GM12878 (cell line): ENCODE data around the gene CAPN14. TPM values are rescaled to one million over a fixed set of nuclear protein-coding genes. Genes with fewer than 3 reads are reported as not detected.

Experiments used
- ATAC-seq: fragments of 200-7000 bp; cut with Tn5 transposase; 3 replicates; pipeline ENCODE4 v1.9.1; 2020; ENCODE audit warnings: mild to moderate bottlenecking, moderate library complexity
- BruUV-seq: library from RNA; stranded (reverse); fragments of 400-500 nt; replicated peaks from 2 replicates; lab custom pipeline; 2021; lab: Mats Ljungman, UMichigan
- CTCF ChIA-PET: fragments of 300-600 bp; sonication (Branson Sonifier 250); formaldehyde crosslinking; extraction: SDS; loops from one replicate; lab custom pipeline; 2021; ENCODE audit warnings: inconsistent platforms; lab: Yijun Ruan, JAX
- POLR2A ChIA-PET: fragments of 350-600 bp; formaldehyde crosslinking; extraction: SDS; loops from one replicate; lab custom pipeline; 2021; ENCODE audit warnings: inconsistent platforms; lab: Charles Lee
- RAD21 ChIA-PET: fragments of 300-600 bp; sonication (Branson Sonifier 250); formaldehyde crosslinking; loops from one replicate; lab custom pipeline; 2023; ENCODE audit warnings: antibody characterized with exemption; ENCODE audit not compliant: unreplicated experiment; lab: Charles Lee
- SMC1A ChIA-PET: fragments of 300-600 bp; sonication (Branson Sonifier 250); formaldehyde crosslinking; loops from one replicate; lab custom pipeline; 2023; ENCODE audit not compliant: unreplicated experiment, uncharacterized antibody; lab: Charles Lee
- DNase-seq: peaks from one replicate; pipeline ENCODE4 v3.0.0-alpha.2; 2011; ENCODE audit warnings: low read depth, low spot score
- FAIRE-seq: peaks from 3 replicates; lab custom pipeline; 2011; peaks lifted over from hg19 to GRCh38; lab: Jason Lieb, UNC
- H2AFZ ChIP-seq: 2 replicates; pipeline ENCODE4 v1.6.0; 2011; ENCODE audit warnings: low read depth, low read length, control low read depth; ENCODE audit not compliant: control insufficient read depth
- H3K27ac ChIP-seq: 2 replicates; pipeline ENCODE4 v1.5.1; 2011; ENCODE audit warnings: control low read depth; ENCODE audit not compliant: control insufficient read depth, insufficient read depth
- H3K27me3 ChIP-seq, 2 experiments: replicated peaks in 1 of 2; 2 replicates each; pipeline versions ENCODE4 v1.6.0 to v1.6.1; 2011; ENCODE audit warnings: low read length in 1 of 2; ENCODE audit not compliant: control insufficient read depth in 2 of 2, insufficient read depth in 2 of 2
- H3K36me3 ChIP-seq, 2 experiments: 2 replicates each; pipeline ENCODE4 v1.5.1; 2011; ENCODE audit warnings: low read length in 1 of 2; ENCODE audit not compliant: control insufficient read depth in 2 of 2, insufficient read depth in 2 of 2
- H3K4me1 ChIP-seq: 2 replicates; pipeline ENCODE4 v1.6.1; 2011; ENCODE audit warnings: mild to moderate bottlenecking, low read length, moderate library complexity, mixed read lengths; ENCODE audit not compliant: control insufficient read depth, insufficient read depth
- H3K4me2 ChIP-seq: 2 replicates; pipeline ENCODE4 v1.6.0; 2011; ENCODE audit warnings: control low read depth; ENCODE audit not compliant: control insufficient read depth, insufficient read depth
- H3K4me3 ChIP-seq: fragments of 200-600 bp; sonication (generic); 2 replicates; pipeline ENCODE4 v1.5.1; 2016
- H3K79me2 ChIP-seq: 2 replicates; pipeline ENCODE4 v1.6.0; 2011; ENCODE audit warnings: low read length; ENCODE audit not compliant: control insufficient read depth, insufficient read depth
- H3K9ac ChIP-seq: 2 replicates; pipeline ENCODE4 v1.8.0; 2011; ENCODE audit warnings: low read length, control low read depth, mixed read lengths; ENCODE audit not compliant: control insufficient read depth, insufficient read depth
- H3K9me3 ChIP-seq: replicated peaks from 3 replicates; pipeline ENCODE4 v1.5.1; 2011; ENCODE audit warnings: mild to moderate bottlenecking, low read length; ENCODE audit not compliant: control insufficient read depth, insufficient read depth
- H4K20me1 ChIP-seq: 2 replicates; pipeline ENCODE4 v1.6.0; 2011; ENCODE audit not compliant: control insufficient read depth, insufficient read depth
- EED ChIP-seq: sonication (generic); IDR thresholded peaks from 2 replicates; pipeline ENCODE4 v1.6.1; 2016; ENCODE audit warnings: antibody characterized with exemption, low read depth
- IKZF1 ChIP-seq: fragments of 450-650 bp; conservative IDR thresholded peaks from 2 replicates; pipeline ENCODE4 v1.6.1; 2017; ENCODE audit warnings: antibody characterized with exemption, mild to moderate bottlenecking
- MEF2A ChIP-seq: IDR thresholded peaks from 2 replicates; pipeline ENCODE4 v1.6.1; 2011; ENCODE audit warnings: low read depth, mild to moderate bottlenecking, low read length, moderate library complexity; ENCODE audit not compliant: insufficient read depth
- YBX1 ChIP-seq: fragments of 450-650 bp; IDR thresholded peaks from 2 replicates; pipeline ENCODE4 v1.6.1; 2016; ENCODE audit warnings: antibody characterized with exemption
- WGBS: methylation state at CpG from one replicate; pipeline ENCODE4 v1.1.6; 2016; ENCODE audit warnings: low lambda C conversion rate; ENCODE audit not compliant: insufficient replicate concordance, insufficient coverage; ENCODE audit errors: missing lambda C conversion rate; 5-methylcytosine and 5-hydroxymethylcytosine counted together
- in situ Hi-C: fragments of 300-500 bp; cut with MboI; formaldehyde crosslinking; loops from 9 replicates; pipeline ENCODE4 v1.14.3; 2018; ENCODE audit warnings: mixed read lengths
- intact Hi-C: fragments of 100-400 bp; cut with micrococcal nuclease; formaldehyde crosslinking; loops from one replicate; pipeline ENCODE4 v1.14.2; 2022; ENCODE audit not compliant: unreplicated experiment
- polyA plus RNA-seq, 11 experiments: library from polyadenylated mRNA; depleted of rRNA in 4 of 11; unstranded in 6 of 11; stranded (reverse) in 5 of 11; fragments of >200 nt; fragmentation: Nextera tagmentation in 4 of 11; fragmentation: Illumina TruSeq in 1 of 11; extraction: Ambion mirVana in 4 of 11; extraction: Trizol in 1 of 11; gene quantifications; 1 replicate in 1 of 11; 2 replicates in 10 of 11; pipeline versions ENCODE4 v1.2.1 to v1.2.3, GENCODE V29; 2011 to 2016; ENCODE audit warnings: inconsistent platforms in 2 of 11, missing spikeins in 2 of 11, low read depth in 1 of 11
- total RNA-seq, 4 experiments: library from RNA; depleted of rRNA in 3 of 4; stranded (reverse); fragments of >200 nt in 3 of 4; fragmentation: Illumina TruSeq in 1 of 4; extraction: Trizol in 1 of 4; gene quantifications; 2 replicates each; pipeline versions ENCODE4 v1.2.1 to v1.2.3, GENCODE V29; 2013 to 2021
- TF ChIP-seq, protein P1 (sequence below): fragments of 450-650 bp; IDR thresholded peaks from 2 replicates; pipeline ENCODE4 v1.6.1; 2017; ENCODE audit warnings: low read depth, mild to moderate bottlenecking, moderate library complexity
- TF ChIP-seq, protein P2 (sequence below), 3 experiments: IDR thresholded peaks in 2 of 3; conservative IDR thresholded peaks in 1 of 3; 2 replicates each; pipeline ENCODE4 v1.5.1; 2011; ENCODE audit warnings: low read depth in 3 of 3, low read length in 3 of 3, mild to moderate bottlenecking in 3 of 3, control low read depth in 2 of 3, moderate library complexity in 2 of 3, inconsistent platforms in 1 of 3, mixed read lengths in 1 of 3; ENCODE audit not compliant: control insufficient read depth in 2 of 3, insufficient read depth in 1 of 3; ENCODE audit errors: extremely low read depth in 1 of 3
- TF ChIP-seq, protein P3 (sequence below): IDR thresholded peaks from 2 replicates; pipeline ENCODE4 v1.6.1; 2011; ENCODE audit warnings: borderline replicate concordance, low read depth, mild to moderate bottlenecking, moderate library complexity, low read length; ENCODE audit not compliant: insufficient read depth, poor library complexity, severe bottlenecking

The CAPN14 gene
- total and polyA plus RNA-seq, 10 of the 15 experiments (the other 5 are each of a cell fraction or from before 2014, with no cell fraction given), result 0.08 to 1.5 (median 1.1) TPM

DNA sequence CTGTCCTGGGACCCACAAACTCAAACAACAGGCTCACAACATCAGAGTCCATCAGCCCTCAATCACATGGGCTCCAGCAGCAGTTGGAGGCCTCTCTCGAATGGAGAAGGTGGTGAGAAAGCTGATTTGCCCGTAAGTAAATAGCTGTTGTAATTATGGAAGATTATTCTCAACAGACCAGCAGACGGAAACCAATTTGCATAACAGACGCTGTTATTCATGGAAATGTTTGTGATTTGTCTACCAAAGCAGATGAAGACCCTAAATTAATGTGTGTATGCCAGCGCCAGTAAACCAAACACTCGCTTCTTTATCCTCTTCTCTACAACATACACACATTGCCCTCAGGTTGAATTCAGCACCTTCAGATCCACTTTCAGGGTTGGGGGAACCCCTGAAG lies 55.7 kb downstream of the CAPN14 start:
- in situ Hi-C loops, result loop anchor here (10.0 to 25.0 kb wide), 2 partner anchors 297 to 999 kb away; no protein-coding TSS in a partner anchor
- no peak overlapping the region for H3K4me2 ChIP-seq
- ChIA-PET RAD21 (no interaction called here), CTCF (interaction anchor here (1.1 to 2.3 kb wide), 4 partner anchors 9 to 450 kb away, joined by 3 to 10 read pairs (median 6); no protein-coding TSS in a partner anchor), POLR2A (no interaction called here), SMC1A (interaction anchor here (1.1 kb wide), 1 partner anchor 10 kb away, joined by 5 read pairs; no protein-coding TSS in a partner anchor)
- no peaks in the 10 kb centered on the region for H3K4me1 ChIP-seq
- no peak overlapping the region for H3K27ac ChIP-seq
- H3K79me2 ChIP-seq, result no peaks in the 10 kb centered on the region
- H3K9ac ChIP-seq, result no peak overlapping the region
- no peak overlapping the region for H3K4me3 ChIP-seq
- no peaks in the 10 kb centered on the region for H4K20me1 ChIP-seq
- no peak for DNase-seq
- intact Hi-C loops, result no loop called here
- H2AFZ ChIP-seq, result no peak overlapping the region
- H3K36me3 ChIP-seq, result no peaks in the 10 kb centered on the region
- BruUV-seq, result no TSS peak
- H3K9me3 ChIP-seq, result no peaks in the 10 kb centered on the region
- no peak for FAIRE-seq
- ATAC-seq, result no peak
- TF ChIP-seq, protein P1, sequence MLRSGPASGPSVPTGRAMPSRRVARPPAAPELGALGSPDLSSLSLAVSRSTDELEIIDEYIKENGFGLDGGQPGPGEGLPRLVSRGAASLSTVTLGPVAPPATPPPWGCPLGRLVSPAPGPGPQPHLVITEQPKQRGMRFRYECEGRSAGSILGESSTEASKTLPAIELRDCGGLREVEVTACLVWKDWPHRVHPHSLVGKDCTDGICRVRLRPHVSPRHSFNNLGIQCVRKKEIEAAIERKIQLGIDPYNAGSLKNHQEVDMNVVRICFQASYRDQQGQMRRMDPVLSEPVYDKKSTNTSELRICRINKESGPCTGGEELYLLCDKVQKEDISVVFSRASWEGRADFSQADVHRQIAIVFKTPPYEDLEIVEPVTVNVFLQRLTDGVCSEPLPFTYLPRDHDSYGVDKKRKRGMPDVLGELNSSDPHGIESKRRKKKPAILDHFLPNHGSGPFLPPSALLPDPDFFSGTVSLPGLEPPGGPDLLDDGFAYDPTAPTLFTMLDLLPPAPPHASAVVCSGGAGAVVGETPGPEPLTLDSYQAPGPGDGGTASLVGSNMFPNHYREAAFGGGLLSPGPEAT, result no peak
- TF ChIP-seq YBX1, result no peak
- 3% methylated on average over 6 of the region's 6 CpGs for WGBS
- H3K27me3 ChIP-seq, result peaks cover 0 to 2% of the 10 kb centered on the region in 2 experiments; a peak in 1 of 4 replicates

DNA sequence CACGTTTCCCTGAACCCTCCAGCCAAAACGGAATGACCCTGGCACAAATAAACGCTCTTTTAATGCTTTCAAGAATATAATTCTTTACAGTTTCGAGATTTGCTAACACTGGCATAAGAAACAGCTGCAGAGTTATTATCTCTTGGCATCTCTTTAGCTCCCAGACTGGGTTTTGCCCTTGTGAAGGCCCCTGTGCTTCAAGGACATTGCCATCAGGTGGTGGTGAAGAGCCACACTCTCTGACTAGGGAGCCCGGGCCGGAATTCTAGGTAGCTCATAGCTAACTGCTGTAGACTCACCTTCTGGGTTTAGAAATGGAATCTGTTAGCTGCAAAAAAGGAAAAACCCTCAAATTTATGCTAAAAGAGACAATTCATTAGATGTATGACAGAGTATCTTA lies 65.8 kb downstream of the CAPN14 start:
- Histone ChIP-seq H3K4me1 (no peaks in the 10 kb centered on the region), H2AFZ (no peak overlapping the region), H3K9me3 (peaks cover 2% of the 10 kb centered on the region; the same call in 1 of the 3 replicates), H3K9ac (no peak overlapping the region), H4K20me1 (no peaks in the 10 kb centered on the region), H3K79me2 (no peaks in the 10 kb centered on the region), H3K4me2 (no peak overlapping the region), H3K36me3 (no peaks in the 10 kb centered on the region), H3K4me3 (no peak overlapping the region), H3K27me3 (no peaks in the 10 kb centered on the region; a peak in 1 of 4 replicates), H3K27ac (no peak overlapping the region)
- WGBS, result 20% methylated on average over 6 of the region's 6 CpGs
- POLR2A ChIA-PET, result interaction anchor here (0.6 kb wide), 2 partner anchors 437 to 843 kb away, joined by 3 to 5 read pairs; no protein-coding TSS in a partner anchor
- in situ Hi-C loops, result loop anchor here (25.0 kb wide), 1 partner anchor 989 kb away; no protein-coding TSS in a partner anchor
- ATAC-seq (no peak), DNase-seq (no peak), FAIRE-seq (no peak)
- CTCF ChIA-PET, result interaction anchor here (0.8 to 3.4 kb wide), 8 partner anchors 10 to 184 kb away, joined by 3 to 14 read pairs (median 5); partner anchors contain the start of gene GALNT14
- no TSS peak for BruUV-seq
- intact Hi-C loops, result no loop called here
- TF ChIP-seq MEF2A (no peak), IKZF1 (no peak), EED (no peak)
- TF ChIP-seq, protein P2, sequence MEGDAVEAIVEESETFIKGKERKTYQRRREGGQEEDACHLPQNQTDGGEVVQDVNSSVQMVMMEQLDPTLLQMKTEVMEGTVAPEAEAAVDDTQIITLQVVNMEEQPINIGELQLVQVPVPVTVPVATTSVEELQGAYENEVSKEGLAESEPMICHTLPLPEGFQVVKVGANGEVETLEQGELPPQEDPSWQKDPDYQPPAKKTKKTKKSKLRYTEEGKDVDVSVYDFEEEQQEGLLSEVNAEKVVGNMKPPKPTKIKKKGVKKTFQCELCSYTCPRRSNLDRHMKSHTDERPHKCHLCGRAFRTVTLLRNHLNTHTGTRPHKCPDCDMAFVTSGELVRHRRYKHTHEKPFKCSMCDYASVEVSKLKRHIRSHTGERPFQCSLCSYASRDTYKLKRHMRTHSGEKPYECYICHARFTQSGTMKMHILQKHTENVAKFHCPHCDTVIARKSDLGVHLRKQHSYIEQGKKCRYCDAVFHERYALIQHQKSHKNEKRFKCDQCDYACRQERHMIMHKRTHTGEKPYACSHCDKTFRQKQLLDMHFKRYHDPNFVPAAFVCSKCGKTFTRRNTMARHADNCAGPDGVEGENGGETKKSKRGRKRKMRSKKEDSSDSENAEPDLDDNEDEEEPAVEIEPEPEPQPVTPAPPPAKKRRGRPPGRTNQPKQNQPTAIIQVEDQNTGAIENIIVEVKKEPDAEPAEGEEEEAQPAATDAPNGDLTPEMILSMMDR (IDR thresholded peaks at IDR 0.05 in 2 of 3, conservative IDR thresholded peaks at IDR 0.05 in 1 of 3; ENCODE audit: control insufficient read depth in 2 of 3, extremely low read depth in 1 of 3, insufficient read depth in 1 of 3, low read depth in 3 of 3, low read length in 3 of 3), result 0 out of 6 replicates have a peak, but pooled peaks of 1 of the 3 experiments have one; percentile 4
- TF ChIP-seq, protein P3, sequence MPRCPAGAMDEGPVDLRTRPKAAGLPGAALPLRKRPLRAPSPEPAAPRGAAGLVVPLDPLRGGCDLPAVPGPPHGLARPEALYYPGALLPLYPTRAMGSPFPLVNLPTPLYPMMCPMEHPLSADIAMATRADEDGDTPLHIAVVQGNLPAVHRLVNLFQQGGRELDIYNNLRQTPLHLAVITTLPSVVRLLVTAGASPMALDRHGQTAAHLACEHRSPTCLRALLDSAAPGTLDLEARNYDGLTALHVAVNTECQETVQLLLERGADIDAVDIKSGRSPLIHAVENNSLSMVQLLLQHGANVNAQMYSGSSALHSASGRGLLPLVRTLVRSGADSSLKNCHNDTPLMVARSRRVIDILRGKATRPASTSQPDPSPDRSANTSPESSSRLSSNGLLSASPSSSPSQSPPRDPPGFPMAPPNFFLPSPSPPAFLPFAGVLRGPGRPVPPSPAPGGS, result no peak
- SMC1A ChIA-PET, result interaction anchor here (0.6 to 2.9 kb wide), 9 partner anchors 9 to 485 kb away, joined by 3 to 11 read pairs (median 3); no protein-coding TSS in a partner anchor
- RAD21 ChIA-PET, result interaction anchor here (1.0 to 1.9 kb wide), 3 partner anchors 13 to 182 kb away, joined by 3 to 7 read pairs (median 7); partner anchors contain the start of gene GALNT14
